Uterus (tissue), 2 donors: ENCODE results near the gene SLC12A5.

Experiments
- CTCF ChIP-seq, 4 experiments: fragments of 200-600 bp in 2 of 4; fragments of 450-650 bp in 2 of 4; sonication (generic) in 2 of 4; IDR thresholded peaks; one replicate each; pipeline ENCODE4 v1.5.1; 2016 to 2019; ENCODE audit warnings: antibody characterized with exemption in 4 of 4, mild to moderate bottlenecking in 2 of 4, moderate library complexity in 1 of 4
- POLR2A ChIP-seq, 2 donors: fragments of 450-650 bp; IDR thresholded peaks; one replicate each; pipeline ENCODE4 v1.6.1; 2016; ENCODE audit warnings: antibody characterized with exemption in 2 of 2, mild to moderate bottlenecking in 1 of 2, moderate library complexity in 1 of 2

- no peak for TF ChIP-seq CTCF (IDR thresholded peaks at IDR 0.05)
- TF ChIP-seq POLR2A (IDR thresholded peaks at IDR 0.05): no peak
Measured at GRCh38 chr20:46054606-46055005, 25.6 kb downstream of the SLC12A5 start.
